HEK293 (cell line): ENCODE results near the gene GTF2F1.
A peak's percentile ranks its signal among the peaks of the same experiment; 100 is the strongest.

ENCODE experiments used
- CTCF ChIA-PET: fragments of 350-600 bp; formaldehyde crosslinking; extraction: SDS; loops from one replicate; lab custom pipeline; 2021; ENCODE audit warnings: antibody characterized with exemption; lab: Yijun Ruan, JAX
- POLR2A ChIA-PET: fragments of 300-600 bp; formaldehyde crosslinking; extraction: SDS; loops from one replicate; lab custom pipeline; 2020; ENCODE audit warnings: antibody characterized with exemption, inconsistent platforms; lab: Yijun Ruan, JAX
- H3K27ac ChIP-seq: fragments of 200-500 bp; sonication (Bioruptor generic); 2 replicates; pipeline ENCODE4 v1.5.1; 2014; ENCODE audit warnings: low read depth, low read length, control low read depth, inconsistent platforms; ENCODE audit errors: extremely low read depth
- H3K36me3 ChIP-seq, 2 experiments: fragments of 200-500 bp in 1 of 2; sonication (Bioruptor generic) in 1 of 2; 1 replicate in 1 of 2; 2 replicates in 1 of 2; pipeline ENCODE4 v1.5.1; 2014 to 2017; ENCODE audit warnings: inconsistent platforms in 2 of 2, low read length in 2 of 2; ENCODE audit not compliant: control insufficient read depth in 2 of 2, insufficient read depth in 1 of 2
- H3K4me1 ChIP-seq: fragments of 200-500 bp; sonication (Bioruptor generic); 2 replicates; pipeline ENCODE4 v1.5.1; 2014; ENCODE audit warnings: mild to moderate bottlenecking, low read length, inconsistent platforms; ENCODE audit not compliant: control insufficient read depth, insufficient read depth
- H3K4me3 ChIP-seq: 2 replicates; pipeline ENCODE4 v1.5.1; 2011; ENCODE audit warnings: low read depth, mild to moderate bottlenecking, control low read depth, low read length, moderate library complexity
- H3K9me3 ChIP-seq: fragments of 200-500 bp; sonication (Bioruptor generic); 2 replicates; pipeline ENCODE4 v1.5.1; 2014; ENCODE audit warnings: low read depth, low read length, inconsistent platforms; ENCODE audit not compliant: control insufficient read depth, insufficient read depth
- BCL11B ChIP-seq: fragments of 450-650 bp; formaldehyde crosslinking; IDR thresholded peaks from 2 replicates; pipeline ENCODE4 v1.5.1; 2016; ENCODE audit warnings: low read depth, missing biosample characterization, missing genetic modification characterization
- EGR2 ChIP-seq: fragments of 450-650 bp; formaldehyde crosslinking; IDR thresholded peaks from 2 replicates; pipeline ENCODE4 v1.5.1; 2016; ENCODE audit warnings: low read depth, missing biosample characterization, missing genetic modification characterization
- GFI1B ChIP-seq: fragments of 450-650 bp; formaldehyde crosslinking; IDR thresholded peaks from 2 replicates; pipeline ENCODE4 v1.5.1; 2016; ENCODE audit warnings: missing biosample characterization, missing genetic modification characterization
- SETDB1 ChIP-seq: IDR thresholded peaks from one replicate; pipeline ENCODE4 v1.6.1; 2017; ENCODE audit warnings: mild to moderate bottlenecking, low read length, moderate library complexity, mixed read lengths; ENCODE audit not compliant: insufficient read length
- ZFHX2 ChIP-seq: fragments of 450-650 bp; formaldehyde crosslinking; conservative IDR thresholded peaks from 2 replicates; pipeline ENCODE4 v1.5.1; 2016; ENCODE audit warnings: missing biosample characterization, missing genetic modification characterization
- ZNF114 ChIP-seq: fragments of 450-650 bp; formaldehyde crosslinking; IDR thresholded peaks from 2 replicates; pipeline ENCODE4 v1.5.0; 2017; ENCODE audit warnings: missing biosample characterization, missing genetic modification characterization
- ZNF18 ChIP-seq: fragments of 450-650 bp; formaldehyde crosslinking; IDR thresholded peaks from 2 replicates; pipeline ENCODE4 v1.5.1; 2016; ENCODE audit warnings: missing biosample characterization, missing genetic modification characterization
- ZNF184 ChIP-seq: fragments of 450-650 bp; IDR thresholded peaks from 2 replicates; pipeline ENCODE4 v1.5.1; 2018; ENCODE audit warnings: missing biosample characterization, mild to moderate bottlenecking, missing genetic modification characterization
- ZNF19 ChIP-seq: fragments of 450-650 bp; formaldehyde crosslinking; IDR thresholded peaks from 2 replicates; pipeline ENCODE4; 2016; ENCODE audit warnings: missing biosample characterization, missing genetic modification characterization, low read depth
- ZNF214 ChIP-seq: fragments of 450-650 bp; formaldehyde crosslinking; IDR thresholded peaks from 2 replicates; pipeline ENCODE4 v1.5.1; 2017; ENCODE audit warnings: missing biosample characterization, mild to moderate bottlenecking, missing genetic modification characterization, borderline replicate concordance
- ZNF23 ChIP-seq: fragments of 450-650 bp; formaldehyde crosslinking; IDR thresholded peaks from 2 replicates; pipeline ENCODE4 v1.5.1; 2016; ENCODE audit warnings: missing biosample characterization, missing genetic modification characterization, borderline replicate concordance
- ZNF426 ChIP-seq: fragments of 450-650 bp; formaldehyde crosslinking; IDR thresholded peaks from 2 replicates; pipeline ENCODE4 v1.5.1; 2017; ENCODE audit warnings: missing biosample characterization, missing genetic modification characterization, mild to moderate bottlenecking, inconsistent platforms, moderate library complexity
- ZNF48 ChIP-seq: fragments of 450-650 bp; formaldehyde crosslinking; IDR thresholded peaks from 2 replicates; pipeline ENCODE4 v1.5.1; 2016; ENCODE audit warnings: missing biosample characterization, missing genetic modification characterization
- ZNF514 ChIP-seq: fragments of 450-650 bp; formaldehyde crosslinking; IDR thresholded peaks from 2 replicates; pipeline ENCODE4 v1.5.1; 2016; ENCODE audit warnings: missing biosample characterization, missing genetic modification characterization
- ZNF658 ChIP-seq: fragments of 450-650 bp; formaldehyde crosslinking; IDR thresholded peaks from 2 replicates; pipeline ENCODE4; 2016; ENCODE audit warnings: missing biosample characterization, missing genetic modification characterization
- ZNF664 ChIP-seq: fragments of 450-650 bp; formaldehyde crosslinking; IDR thresholded peaks from 2 replicates; pipeline ENCODE4 v1.5.1; 2016; ENCODE audit warnings: missing biosample characterization, missing genetic modification characterization
- ZNF768 ChIP-seq: fragments of 450-650 bp; formaldehyde crosslinking; IDR thresholded peaks from 2 replicates; pipeline ENCODE4 v1.5.1; 2018; ENCODE audit warnings: missing biosample characterization, mild to moderate bottlenecking, missing genetic modification characterization
- ZNF785 ChIP-seq: fragments of 450-650 bp; formaldehyde crosslinking; IDR thresholded peaks from 2 replicates; pipeline ENCODE4 v1.5.1; 2016; ENCODE audit warnings: missing biosample characterization, missing genetic modification characterization
- ZNF791 ChIP-seq: fragments of 450-650 bp; formaldehyde crosslinking; IDR thresholded peaks from 2 replicates; pipeline ENCODE4 v1.5.1; 2016; ENCODE audit warnings: missing biosample characterization, missing genetic modification characterization
- ZNF843 ChIP-seq: fragments of 450-650 bp; formaldehyde crosslinking; IDR thresholded peaks from 2 replicates; pipeline ENCODE4 v1.5.1; 2016; ENCODE audit warnings: missing biosample characterization, missing genetic modification characterization
- ZSCAN30 ChIP-seq: fragments of 450-650 bp; IDR thresholded peaks from 2 replicates; pipeline ENCODE4 v1.5.1; 2018; ENCODE audit warnings: missing biosample characterization, mild to moderate bottlenecking, missing genetic modification characterization, moderate library complexity
- TF ChIP-seq, protein P1 (sequence below): fragments of 450-650 bp; formaldehyde crosslinking; optimal IDR thresholded peaks from 2 replicates; pipeline ENCODE3; 2016; ENCODE audit warnings: missing biosample characterization, mild to moderate bottlenecking, missing genetic modification characterization

Gene GTF2F1

GRCh38 chr19:6340493-6341201, 52.3 kb downstream of the GTF2F1 start:
- POLR2A ChIA-PET: interaction anchor here (0.7 kb wide), 1 partner anchor 204 kb away, joined by 5 read pairs; no protein-coding TSS in a partner anchor
- CTCF ChIA-PET: interaction anchor here (0.6 to 0.7 kb wide), 2 partner anchors 17 to 176 kb away, joined by 3 to 4 read pairs; no protein-coding TSS in a partner anchor

GRCh38 chr19:6334490-6335285, 58.3 kb downstream of the GTF2F1 start:
- ChIA-PET CTCF (interaction anchor here (0.7 kb wide), 1 partner anchor 51 kb away, joined by 3 read pairs; no protein-coding TSS in a partner anchor), POLR2A (no interaction called here)
- H3K4me1 ChIP-seq: no peaks in the 10 kb centered on the region
- no peaks in the 10 kb centered on the region for H3K9me3 ChIP-seq
- H3K27ac ChIP-seq: no peak overlapping the region
- TF ChIP-seq ZNF664 (peak; percentile 56; the same call in 1 of the 2 replicates), ZNF658 (tag by site-specific recombination) (no peak), ZNF514 (tag by site-specific recombination) (no peak), ZNF48 (tag by site-specific recombination) (no peak), EGR2 (tag by site-specific recombination) (no peak), ZNF768 (tag by site-specific recombination) (peak; percentile 83), ZNF426 (no peak), ZSCAN30 (no peak)
- no peak overlapping the region for H3K4me3 ChIP-seq
- no peaks in the 10 kb centered on the region for H3K36me3 ChIP-seq

More at GRCh38 chr19:6340493-6341201, 52.3 kb downstream of the GTF2F1 start:
- H3K4me1 ChIP-seq: no peaks in the 10 kb centered on the region
- no peaks in the 10 kb centered on the region for H3K9me3 ChIP-seq
- no peaks in the 10 kb centered on the region for H3K36me3 ChIP-seq
- no peak overlapping the region for H3K27ac ChIP-seq
- TF ChIP-seq ZNF791 (no peak), ZNF114 (tag by site-specific recombination) (no peak), EGR2 (tag by site-specific recombination) (peak; percentile 87), ZFHX2 (tag by site-specific recombination) (peak; percentile 86)
- TF ChIP-seq, all 188 proteins: peak for 2
- H3K4me3 ChIP-seq: no peak overlapping the region

DNA sequence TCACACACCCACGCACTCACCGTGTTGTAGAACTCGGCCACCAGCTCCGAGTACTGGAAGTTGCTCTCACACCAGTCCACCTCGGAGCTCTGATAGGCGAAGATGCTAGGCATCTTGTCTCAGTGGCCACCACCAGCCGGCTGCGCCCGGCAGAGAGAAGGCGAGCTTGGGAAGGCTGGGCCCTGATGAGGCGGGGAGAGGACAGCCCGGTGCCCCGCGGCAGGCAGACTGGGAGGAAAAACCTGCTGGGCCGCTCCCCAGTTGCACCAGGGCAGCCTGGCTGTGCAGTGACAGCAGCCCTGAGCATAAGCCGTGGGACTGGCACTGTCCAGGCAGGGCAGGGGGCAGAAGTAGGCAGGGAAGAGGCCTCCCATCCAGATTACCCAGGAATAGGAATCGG, 59.5 kb downstream of the GTF2F1 start, which contains the start of gene ACER1:
Gene ACER1, minus strand, starts transcription at position 174 of the 400 bp plus-strand sequence. Its CDS starts 61 bp downstream, at position 113.
- no peak within 1 kb of the TSS for H3K4me3 ChIP-seq
- H3K27ac ChIP-seq: no peak within 1 kb of the TSS
- ChIA-PET CTCF (interaction anchor here (0.9 kb wide), 1 partner anchor 8 kb away, joined by 3 read pairs; no protein-coding TSS in a partner anchor), POLR2A (no interaction called here)
- H3K36me3 ChIP-seq: no peaks in the 10 kb centered on the region
- no peaks in the 10 kb centered on the region for H3K9me3 ChIP-seq
- H3K4me1 ChIP-seq: no peaks in the 10 kb centered on the region
- TF ChIP-seq ZNF785 (tag by site-specific recombination) (no peak), SETDB1 (no peak), ZNF184 (tag by site-specific recombination) (no peak), ZNF23 (tag by site-specific recombination) (no peak), ZNF843 (tag by site-specific recombination) (no peak), ZNF19 (tag by site-specific recombination) (no peak), ZNF658 (tag by site-specific recombination) (no peak), ZNF214 (no peak), GFI1B (tag by site-specific recombination) (no peak), ZNF48 (tag by site-specific recombination) (no peak), EGR2 (tag by site-specific recombination) (no peak), ZNF18 (no peak), BCL11B (no peak)
- TF ChIP-seq, protein P1, sequence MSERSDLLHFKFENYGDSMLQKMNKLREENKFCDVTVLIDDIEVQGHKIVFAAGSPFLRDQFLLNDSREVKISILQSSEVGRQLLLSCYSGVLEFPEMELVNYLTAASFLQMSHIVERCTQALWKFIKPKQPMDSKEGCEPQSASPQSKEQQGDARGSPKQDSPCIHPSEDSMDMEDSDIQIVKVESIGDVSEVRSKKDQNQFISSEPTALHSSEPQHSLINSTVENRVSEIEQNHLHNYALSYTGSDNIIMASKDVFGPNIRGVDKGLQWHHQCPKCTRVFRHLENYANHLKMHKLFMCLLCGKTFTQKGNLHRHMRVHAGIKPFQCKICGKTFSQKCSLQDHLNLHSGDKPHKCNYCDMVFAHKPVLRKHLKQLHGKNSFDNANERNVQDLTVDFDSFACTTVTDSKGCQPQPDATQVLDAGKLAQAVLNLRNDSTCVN (tag by site-specific recombination): no peak
